Measurements from ENCODE around the gene RAB43. TPM values are rescaled to one million over a fixed set of nuclear protein-coding genes. Genes with fewer than 3 reads are reported as not detected.
"Not testable (repeated sequence)": the region's sequence is repeated elsewhere in the genome, so short reads cannot be mapped to it uniquely, and the experiment has no call there.

The RAB43 gene
- total RNA-seq, result 19.0 and 20.6 TPM in 2 replicates

- no peak for TF ChIP-seq CTCF (IDR thresholded peaks at IDR 0.05; ENCODE audit: insufficient read depth, low read depth, low read length)
- peak within 1 kb of the TSS; percentile 79 for H3K4me3 ChIP-seq (ENCODE audit: low read depth, low read length)
- DNase-seq (ENCODE audit: low read depth), result peak; percentile 82
Observed at GRCh38 chr3:129121792-129122411, at the start of gene RAB43. RAB43 (minus strand) TSS chr3:129121804; CDS start chr3:129121489, 315 bp downstream.

DNA sequence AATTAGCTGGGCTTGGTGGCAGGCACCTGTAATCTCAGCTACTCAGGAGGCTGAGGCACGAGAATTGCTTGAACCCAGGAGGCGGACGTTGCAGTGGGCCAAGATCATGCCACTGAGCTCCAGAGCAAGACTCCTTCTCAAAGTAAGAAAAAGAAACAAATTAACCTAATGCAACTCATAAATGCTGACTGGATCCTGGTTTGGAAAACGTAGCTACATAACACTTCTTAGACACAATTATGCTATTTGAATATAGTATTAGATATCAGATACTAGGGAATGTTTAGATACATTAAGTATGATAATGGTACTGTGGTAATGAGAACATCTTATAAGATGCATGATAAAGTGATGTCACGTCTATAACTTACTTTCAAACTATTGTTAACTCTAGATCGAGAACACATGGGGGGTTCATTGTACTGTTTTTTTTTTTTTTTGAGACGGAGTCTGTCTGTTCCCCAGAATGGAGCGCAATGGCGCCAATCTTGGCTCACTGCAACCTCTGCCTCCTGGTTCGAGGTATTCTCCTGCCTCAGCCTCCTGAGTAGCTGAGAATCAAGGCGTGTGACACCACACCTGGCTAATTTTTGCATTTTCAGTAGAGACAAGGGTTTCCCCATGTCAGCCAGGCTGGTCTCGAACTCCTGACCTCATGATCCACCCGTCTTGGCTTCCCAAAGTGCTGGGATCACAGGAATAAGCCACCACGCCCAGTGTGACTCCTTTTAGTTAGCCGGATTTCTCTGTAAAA, 45.2 kb upstream of the RAB43 start:
- H3K4me3 ChIP-seq (ENCODE audit: low read depth, low read length), result no peak overlapping the region
- no peak for TF ChIP-seq CTCF (IDR thresholded peaks at IDR 0.05; ENCODE audit: insufficient read depth, low read depth, low read length)
- no peak for DNase-seq (ENCODE audit: low read depth)

DNA sequence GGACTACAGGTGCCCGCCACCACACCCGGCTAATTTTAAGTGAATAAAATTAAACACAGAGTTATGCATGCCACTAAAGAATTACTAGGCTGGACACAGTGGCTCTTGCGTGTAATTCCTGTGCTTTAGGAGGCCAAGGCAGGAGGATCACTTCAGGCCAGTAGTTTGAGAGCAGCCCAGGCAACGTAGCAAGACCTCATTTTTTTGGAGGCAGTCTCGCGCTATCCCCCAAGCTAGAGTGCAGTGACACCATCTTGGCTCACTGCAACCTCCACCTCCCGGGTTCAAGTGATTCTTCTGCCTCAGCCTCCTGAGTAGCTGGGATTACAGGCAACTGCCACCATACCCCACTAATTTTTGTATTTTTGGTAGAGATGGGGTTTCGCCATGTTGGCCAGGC, 44.0 kb upstream of the RAB43 start:
- H3K4me3 ChIP-seq (ENCODE audit: low read depth, low read length); DNase-seq (ENCODE audit: low read depth): not testable (repeated sequence)

DNA sequence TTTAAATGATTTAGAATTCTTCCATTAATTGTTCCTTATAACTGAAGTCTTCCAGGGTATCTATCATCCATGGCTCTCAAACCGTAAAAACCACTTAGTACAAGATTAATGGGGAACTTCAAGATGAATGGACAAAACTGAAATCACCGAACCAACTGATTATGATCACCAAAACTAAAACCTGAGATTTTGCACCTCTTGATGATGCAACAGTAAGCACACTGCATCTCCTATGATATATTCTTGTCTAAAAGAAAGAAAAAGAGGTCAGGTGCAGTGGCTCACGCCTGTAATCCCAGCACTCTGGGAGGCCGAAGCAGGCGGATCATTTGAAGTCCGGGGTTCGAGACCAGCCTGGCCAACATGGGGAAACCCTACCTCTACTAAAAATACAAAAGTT, 42.9 kb upstream of the RAB43 start:
- DNase-seq (ENCODE audit: low read depth), result no peak
- no peak overlapping the region for H3K4me3 ChIP-seq (ENCODE audit: low read depth, low read length)
- no peak for TF ChIP-seq CTCF (IDR thresholded peaks at IDR 0.05; ENCODE audit: insufficient read depth, low read depth, low read length)

- DNase-seq (ENCODE audit: low read depth), result peak; percentile 11
- peak; percentile 40 for TF ChIP-seq CTCF (IDR thresholded peaks at IDR 0.05; ENCODE audit: insufficient read depth, low read depth, low read length)
Observed at GRCh38 chr3:129162729-129163579, 41.4 kb upstream of the RAB43 start.

GRCh38 chr3:129161860-129162271, 40.3 kb upstream of the RAB43 start:
- DNase-seq (ENCODE audit: low read depth), result peak; percentile 13
- peak overlapping the region; percentile 86 for H3K4me3 ChIP-seq (ENCODE audit: low read depth, low read length)
- no peak for TF ChIP-seq CTCF (IDR thresholded peaks at IDR 0.05; ENCODE audit: insufficient read depth, low read depth, low read length)

More at GRCh38 chr3:129162729-129163579, 41.4 kb upstream of the RAB43 start:
- no peak overlapping the region for H3K4me3 ChIP-seq (ENCODE audit: low read depth, low read length)
